ENCODE measurements around the gene ERMP1. TPM values are rescaled to one million over a fixed set of nuclear protein-coding genes. Genes with fewer than 3 reads are reported as not detected.

The ERMP1 gene
- total RNA-seq, 1 experiment from 2014 or later = 14.2 TPM

- no peak for DNase-seq (ENCODE audit: low read depth)
Measured at GRCh38 chr9:5853617-5854016, 20.7 kb upstream of the ERMP1 start.

- DNase-seq (ENCODE audit: low read depth) = no peak
Measured at GRCh38 chr9:5852987-5853386, 20.1 kb upstream of the ERMP1 start.

GRCh38 chr9:5851445-5851844, 18.5 kb upstream of the ERMP1 start:
- peak; percentile 27 for DNase-seq (ENCODE audit: low read depth)

DNA sequence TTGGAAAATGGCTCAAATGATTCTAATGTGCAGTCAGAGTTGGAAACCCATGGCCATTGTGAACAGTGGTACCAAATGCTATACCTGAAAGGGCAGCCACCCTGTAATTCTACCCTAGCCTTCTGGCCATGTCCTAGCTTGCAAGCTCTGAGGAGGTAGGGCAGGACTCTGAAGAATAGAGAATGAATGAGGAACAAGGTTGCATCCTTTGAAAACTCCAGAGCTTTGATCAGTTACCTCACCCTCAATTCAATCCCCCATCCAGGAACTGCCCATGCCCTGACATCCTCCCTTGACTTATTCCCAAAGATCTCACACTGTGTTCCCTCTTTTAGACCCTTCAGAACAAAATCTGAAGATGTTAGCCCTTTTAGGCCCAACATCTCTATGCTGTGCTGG, 17.8 kb upstream of the ERMP1 start:
- DNase-seq (ENCODE audit: low read depth) = no peak

DNA sequence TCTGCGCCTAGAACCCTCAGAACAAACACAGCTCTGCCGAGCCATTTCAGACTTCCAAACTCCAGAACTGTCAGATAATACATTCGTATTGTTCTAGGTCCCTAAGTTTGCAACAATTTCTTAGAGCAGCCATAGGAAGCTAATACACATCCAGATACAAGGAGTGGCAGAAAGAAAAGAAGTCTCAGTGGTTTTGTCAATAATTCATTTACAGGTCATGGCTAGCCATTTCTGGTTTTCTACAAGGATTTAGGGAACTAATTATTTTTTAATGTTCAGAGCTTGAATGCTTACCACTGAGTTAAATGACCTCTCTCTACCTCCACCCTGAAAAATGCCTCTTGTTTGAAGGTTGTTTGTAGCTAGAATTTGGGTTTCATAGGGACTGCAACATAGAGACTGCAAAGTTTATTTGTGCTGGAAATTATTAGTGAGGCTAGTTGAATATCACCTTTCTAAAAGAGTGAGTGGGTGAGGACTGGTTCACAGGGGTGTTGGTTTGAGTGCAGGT, 15.5 kb upstream of the ERMP1 start:
- no peak for DNase-seq (ENCODE audit: low read depth)

DNA sequence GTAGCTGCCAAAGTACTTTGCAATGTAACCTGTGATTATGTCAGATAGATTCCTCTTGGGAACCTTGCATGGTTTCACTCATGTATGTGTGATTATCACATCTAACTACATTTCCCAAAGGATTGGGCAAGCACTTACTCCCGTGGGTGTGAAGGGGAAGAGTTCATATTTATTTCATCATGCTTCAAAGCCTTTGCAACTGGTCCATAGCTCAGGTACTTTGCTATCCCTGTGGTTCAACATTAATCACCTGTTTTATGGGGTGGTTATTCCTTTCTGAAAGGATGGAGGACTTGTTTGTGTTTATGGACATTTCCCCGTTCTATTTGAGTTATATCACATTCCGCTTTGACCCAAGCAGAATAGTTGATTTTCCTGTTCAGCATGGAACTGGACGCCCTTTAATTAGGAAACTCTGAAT, 13.6 kb upstream of the ERMP1 start:
- no peak for DNase-seq (ENCODE audit: low read depth)

DNA sequence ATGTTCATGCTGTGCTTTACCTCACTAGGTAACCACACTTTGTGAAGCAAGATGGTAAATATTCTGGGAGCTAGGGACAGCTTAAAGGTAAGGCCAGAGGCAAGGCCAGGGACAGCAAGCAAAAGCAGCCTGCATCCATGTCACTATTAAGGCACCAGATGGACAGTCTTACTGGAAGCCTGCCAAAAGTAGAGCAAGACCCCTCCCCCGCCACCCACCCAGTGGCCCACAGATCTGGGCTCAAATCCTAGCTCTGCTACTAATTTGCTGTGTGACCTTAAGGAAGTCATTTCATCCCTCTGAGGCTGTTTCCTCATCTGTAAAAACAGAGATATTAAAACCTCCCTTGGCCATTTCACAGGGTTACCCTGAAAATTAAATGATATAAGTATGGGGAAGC, 13.2 kb upstream of the ERMP1 start:
- no peak for DNase-seq (ENCODE audit: low read depth)

- DNase-seq (ENCODE audit: low read depth) = no peak
Measured at GRCh38 chr9:5845157-5845531, 12.2 kb upstream of the ERMP1 start.

DNA sequence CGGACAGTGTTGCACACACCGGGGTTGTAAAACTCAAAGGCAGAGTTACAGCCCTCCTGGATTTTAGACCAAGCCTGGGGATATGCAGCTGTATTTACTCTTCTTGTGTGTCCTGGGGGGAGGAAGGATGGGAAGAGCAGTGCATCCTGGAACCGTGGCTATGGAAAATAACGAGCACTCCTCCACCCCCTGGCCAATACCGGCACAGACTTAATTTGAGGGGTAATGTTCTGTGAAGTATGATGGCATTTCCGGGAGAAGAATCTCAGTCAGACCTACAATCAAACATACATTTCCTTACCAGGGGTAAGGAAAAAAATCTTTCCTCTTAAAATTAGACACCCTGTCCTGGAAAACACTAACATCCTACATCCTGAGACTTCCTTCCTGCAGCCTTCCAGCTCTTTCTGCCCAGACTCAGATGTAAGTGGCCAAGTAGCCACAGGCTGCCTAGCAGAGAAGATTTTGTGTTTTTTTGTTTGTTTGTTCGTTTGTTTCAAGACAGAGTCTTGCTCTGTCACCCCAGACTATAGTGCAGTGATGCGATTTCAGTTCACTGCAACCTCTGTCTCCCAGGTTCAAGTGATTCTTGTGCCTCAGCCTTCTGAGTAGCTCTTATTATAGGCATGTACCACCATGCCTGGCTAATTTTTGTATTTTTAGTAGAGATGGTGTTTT, 11.0 kb upstream of the ERMP1 start:
- DNase-seq (ENCODE audit: low read depth) = peak; percentile 60

GRCh38 chr9:5842929-5843793, 10.2 kb upstream of the ERMP1 start:
- no peak for DNase-seq (ENCODE audit: low read depth)

GRCh38 chr9:5841771-5842573, 9.1 kb upstream of the ERMP1 start:
- peak; percentile 22 for DNase-seq (ENCODE audit: low read depth)

GRCh38 chr9:5840788-5841187, 7.9 kb upstream of the ERMP1 start:
- DNase-seq (ENCODE audit: low read depth) = no peak

- no peak for DNase-seq (ENCODE audit: low read depth)
Measured at GRCh38 chr9:5839572-5839902, 6.6 kb upstream of the ERMP1 start.

GRCh38 chr9:5838884-5839571, 6.1 kb upstream of the ERMP1 start:
- peak; percentile 89 for DNase-seq (ENCODE audit: low read depth)

DNA sequence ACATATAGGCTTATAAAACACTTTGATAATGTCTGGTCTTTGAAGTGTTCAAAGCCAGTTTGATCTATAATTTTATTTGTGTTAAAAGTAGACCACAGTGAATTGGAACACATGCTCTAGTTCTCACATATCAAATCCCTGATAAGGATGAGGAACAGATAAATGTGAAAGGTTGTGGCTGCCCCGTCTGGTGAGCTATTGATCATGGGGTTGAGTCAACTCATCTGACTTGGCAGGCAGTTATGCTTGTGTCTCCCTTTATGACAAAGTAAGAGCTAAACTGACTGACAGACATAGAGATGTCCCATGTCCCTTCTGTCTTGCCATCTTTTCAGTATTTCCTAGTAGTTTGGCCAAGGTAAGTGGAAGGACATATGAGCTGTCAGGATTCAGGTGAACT, 2.9 kb upstream of the ERMP1 start:
- no peak for DNase-seq (ENCODE audit: low read depth)

DNA sequence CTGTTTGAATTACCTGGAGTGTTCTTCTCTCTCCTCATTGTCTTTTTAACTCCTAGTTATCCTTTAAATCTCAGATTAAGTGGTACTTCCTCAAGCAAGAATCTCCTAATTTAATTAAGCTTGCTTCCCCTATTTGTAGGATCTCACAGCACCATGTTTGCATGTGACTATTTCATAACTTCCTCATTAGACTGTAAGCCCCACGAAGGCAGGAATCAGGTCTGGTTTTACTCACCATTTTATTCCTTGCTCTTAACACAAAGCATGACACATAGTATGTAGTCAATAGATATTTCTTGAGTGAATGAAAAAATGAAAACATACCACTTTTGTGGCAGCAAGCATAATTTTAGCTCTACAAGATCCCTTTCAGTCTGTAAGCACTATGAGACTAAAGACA, 1.3 kb upstream of the ERMP1 start:
- DNase-seq (ENCODE audit: low read depth) = no peak

DNA sequence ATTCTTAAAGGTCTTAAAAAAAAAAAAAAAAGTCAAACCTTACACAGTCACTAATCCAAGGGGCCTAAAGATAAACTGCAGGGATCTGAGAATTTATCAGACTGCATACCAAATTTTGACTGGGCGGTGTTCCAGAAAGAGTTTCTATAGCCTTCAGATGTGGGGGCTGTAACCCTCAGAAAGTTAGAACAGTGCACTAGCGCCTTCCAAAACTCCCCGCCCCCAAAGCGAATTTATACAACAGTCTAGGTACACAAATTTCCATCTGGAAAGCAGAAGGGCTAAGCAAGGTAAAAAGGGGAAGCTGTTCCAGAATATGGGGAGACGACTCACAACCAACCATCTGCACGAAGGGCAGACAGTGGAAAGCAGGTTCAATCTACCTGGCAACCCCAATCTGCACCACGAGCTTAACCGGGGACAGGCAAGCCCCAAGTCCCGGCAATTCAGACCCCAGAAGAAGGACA, 813 bp downstream of the ERMP1 start:
- peak; percentile 10 for DNase-seq (ENCODE audit: low read depth)

- DNase-seq (ENCODE audit: low read depth) = no peak
Measured at GRCh38 chr9:5825895-5826622, 6.9 kb downstream of the ERMP1 start.

DNA sequence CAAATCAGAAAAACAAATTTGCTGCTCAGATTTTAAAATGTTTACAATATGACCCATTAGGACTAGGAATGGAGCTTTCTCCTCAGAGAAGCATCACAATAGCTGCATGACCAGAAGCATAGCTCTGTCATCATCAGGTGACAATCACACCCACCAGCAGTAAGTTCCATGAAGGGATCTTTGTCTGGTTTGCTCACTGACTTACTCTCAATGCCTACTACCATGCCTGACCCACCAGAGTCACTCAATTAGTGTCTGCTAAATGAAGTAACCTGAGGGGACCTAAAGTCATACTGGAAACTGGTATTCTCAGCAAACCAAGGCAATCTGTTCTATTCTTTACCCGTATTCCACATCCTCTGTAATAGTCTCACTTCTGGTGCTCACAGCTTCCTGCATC, 7.7 kb downstream of the ERMP1 start:
- no peak for DNase-seq (ENCODE audit: low read depth)

DNA sequence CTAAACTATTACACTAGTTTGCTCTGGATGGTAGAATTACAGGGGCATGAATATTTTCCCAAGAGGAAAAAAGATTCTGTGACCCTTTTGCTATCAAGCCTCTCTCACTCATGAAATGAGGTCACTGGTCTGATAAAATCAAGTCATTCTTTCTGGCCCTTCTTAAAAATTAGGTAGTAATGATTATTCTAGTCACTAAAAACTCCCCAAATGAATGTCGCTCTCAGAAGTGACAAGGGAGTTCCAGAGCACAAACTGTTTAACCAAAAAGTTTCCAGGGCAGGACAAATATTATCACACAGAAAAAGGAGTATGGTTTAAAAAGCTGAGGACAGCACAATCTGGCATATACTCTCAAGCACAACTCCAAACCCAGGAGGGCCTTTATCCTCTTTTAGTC, 12.5 kb downstream of the ERMP1 start:
- no peak for DNase-seq (ENCODE audit: low read depth)

DNA sequence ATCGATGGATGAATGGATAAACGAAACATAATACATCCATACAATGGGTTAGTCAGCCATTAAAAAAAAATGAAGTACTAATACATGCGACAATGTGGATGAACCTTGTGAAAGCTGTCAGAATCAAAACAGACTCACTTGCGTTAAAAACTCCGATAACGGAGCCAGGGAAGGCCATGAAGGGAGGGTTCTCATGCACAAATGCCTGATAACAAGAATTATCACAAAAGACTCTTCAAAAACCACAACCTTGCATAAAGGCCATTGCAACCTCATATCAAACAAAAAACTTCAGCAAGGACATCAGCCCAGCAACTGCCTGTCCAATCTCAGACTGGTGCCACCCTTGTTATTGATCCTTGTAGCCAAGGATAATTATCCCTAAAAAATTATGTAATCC, 13.7 kb downstream of the ERMP1 start:
- DNase-seq (ENCODE audit: low read depth) = no peak
